Pancreas (tissue), 8 donors: ENCODE data around the gene COL9A1. TPM values are rescaled to one million over a fixed set of nuclear protein-coding genes. Genes with fewer than 3 reads are reported as not detected.

ENCODE experiments used
- polyA plus RNA-seq, 2 donors: library from polyadenylated mRNA; stranded (reverse); fragments of 200-250 nt; gene quantifications; one replicate each; pipeline ENCODE4 v1.2.3, GENCODE V29; 2013
- total RNA-seq, 6 donors: library from RNA; stranded (reverse); fragmentation: NEBNext Ultra II Directional in 4 of 6; extraction: Animal tissue kit (Norgen Biotek cat#: 25700) in 4 of 6; gene quantifications; one replicate each; pipeline versions ENCODE4 v1.2.1 to v1.2.4, GENCODE V29; 2021 to 2023
- donor health status: healthy with polysubstance abuse.
- donor health status: DM: no; HTN: no; CAD: no; lungs with moderate emphysema.
- donor health status: DM: no; HTN: no; CAD: no.
- donor health status: Bipolar disorder and iron deficiency.
- donor health status: DM: yes; HTN: yes; CAD: no.
- donor health status: DM: no; HTN: no; CAD: no.
- donor health status: DM: no; HTN: no; CAD: no.
- donor health status: DM: yes; HTN: yes; CAD: no.

The COL9A1 gene
- total and polyA plus RNA-seq, 8 donors: 0.09 to 1.1 (median 0.27) TPM; not detected in 3

Other genes starting within 250 kb of the COL9A1 start
- 10 to 100 TPM in 2 of 6 donors, 1 to 10 TPM in 4; 7.7 to 14.4 (median 8.4) TPM for gene FAM135A, start 110.4 kb upstream of the COL9A1 start, total RNA-seq
- gene FAM135A, start 110.4 kb upstream of the COL9A1 start, polyA plus RNA-seq: 10 to 100 TPM in 1 of 2 donors, 1 to 10 TPM in 1; 7.5 to 13.1 TPM